Hepatocyte (in vitro differentiated cells): ENCODE results near the gene MYDGF. TPM values are rescaled to one million over a fixed set of nuclear protein-coding genes. Genes with fewer than 3 reads are reported as not detected.

Experiments
- DNase-seq: peaks from one replicate; pipeline ENCODE4 v3.0.0-alpha.2; 2016; ENCODE audit warnings: low spot score
- H2AFZ ChIP-seq: fragments of 200-600 bp; sonication (generic); 2 replicates; pipeline ENCODE4 v1.6.0; 2016; ENCODE audit warnings: antibody characterized with exemption, mild to moderate bottlenecking
- H3K27ac ChIP-seq: fragments of 200-600 bp; sonication (generic); 2 replicates; pipeline ENCODE4 v1.5.1; 2016; ENCODE audit warnings: mild to moderate bottlenecking
- H3K27me3 ChIP-seq: fragments of 200-600 bp; sonication (generic); 2 replicates; pipeline ENCODE4 v1.6.1; 2016
- H3K36me3 ChIP-seq: fragments of 200-600 bp; sonication (generic); replicated peaks from 2 replicates; pipeline ENCODE4 v1.5.1; 2016; ENCODE audit warnings: low read depth; ENCODE audit not compliant: insufficient read depth
- H3K4me1 ChIP-seq: fragments of 200-600 bp; sonication (generic); 2 replicates; pipeline ENCODE4 v1.5.1; 2016; ENCODE audit warnings: mild to moderate bottlenecking, moderate library complexity; ENCODE audit not compliant: insufficient read depth
- H3K4me2 ChIP-seq: fragments of 200-600 bp; sonication (generic); 2 replicates; pipeline ENCODE4 v1.6.0; 2016
- H3K4me3 ChIP-seq: fragments of 200-600 bp; sonication (generic); 2 replicates; pipeline ENCODE4 v1.5.1; 2016; ENCODE audit warnings: mild to moderate bottlenecking
- H3K79me2 ChIP-seq: fragments of 200-600 bp; sonication (generic); 2 replicates; pipeline ENCODE4 v1.6.0; 2017; ENCODE audit warnings: mild to moderate bottlenecking
- H3K9me2 ChIP-seq: fragments of 200-600 bp; sonication (generic); replicated peaks from 2 replicates; pipeline ENCODE4 v1.6.0; 2017; ENCODE audit warnings: mild to moderate bottlenecking; ENCODE audit not compliant: insufficient read depth
- H3K9me3 ChIP-seq: fragments of 200-600 bp; sonication (generic); 2 replicates; pipeline ENCODE4 v1.5.1; 2016; ENCODE audit warnings: low read depth, mild to moderate bottlenecking
- H4K20me1 ChIP-seq: fragments of 200-600 bp; sonication (generic); 2 replicates; pipeline ENCODE4 v1.6.0; 2016; ENCODE audit warnings: mild to moderate bottlenecking; ENCODE audit not compliant: insufficient read depth, poor library complexity, severe bottlenecking
- EZH2 ChIP-seq: fragments of 200-600 bp; sonication (generic); IDR thresholded peaks from 2 replicates; pipeline ENCODE4 v1.6.1; 2016; ENCODE audit warnings: antibody characterized with exemption, mild to moderate bottlenecking, borderline replicate concordance
- EZH2phosphoT487 ChIP-seq: fragments of 200-600 bp; sonication (generic); IDR thresholded peaks from one replicate; pipeline ENCODE4 v1.6.1; 2018; ENCODE audit warnings: antibody characterized with exemption, mild to moderate bottlenecking, low read depth, moderate library complexity; ENCODE audit not compliant: unreplicated experiment, severe bottlenecking
- WGBS: methylation state at CpG from one replicate; pipeline ENCODE4 v1.1.6; 2016; ENCODE audit warnings: low lambda C conversion rate; ENCODE audit errors: missing lambda C conversion rate; 5-methylcytosine and 5-hydroxymethylcytosine counted together
- polyA plus RNA-seq: library from polyadenylated mRNA; unstranded; fragments of >200 nt; fragmentation: Nextera tagmentation; extraction: Ambion mirVana; gene quantifications from 2 replicates; pipeline ENCODE4 v1.2.1, GENCODE V29; 2016
- total RNA-seq: library from RNA; depleted of rRNA; stranded (reverse); fragments of >200 nt; gene quantifications from 2 replicates; pipeline ENCODE4 v1.2.3, GENCODE V29; 2014
- TF ChIP-seq, protein P1 (sequence below): fragments of 200-600 bp; sonication (generic); IDR thresholded peaks from 2 replicates; pipeline ENCODE4 v1.5.1; 2016; ENCODE audit warnings: antibody characterized with exemption, mild to moderate bottlenecking; ENCODE audit not compliant: poor library complexity

The MYDGF gene
- total and polyA plus RNA-seq, 2 experiments from 2014 or later: 158 to 405 TPM

DNA sequence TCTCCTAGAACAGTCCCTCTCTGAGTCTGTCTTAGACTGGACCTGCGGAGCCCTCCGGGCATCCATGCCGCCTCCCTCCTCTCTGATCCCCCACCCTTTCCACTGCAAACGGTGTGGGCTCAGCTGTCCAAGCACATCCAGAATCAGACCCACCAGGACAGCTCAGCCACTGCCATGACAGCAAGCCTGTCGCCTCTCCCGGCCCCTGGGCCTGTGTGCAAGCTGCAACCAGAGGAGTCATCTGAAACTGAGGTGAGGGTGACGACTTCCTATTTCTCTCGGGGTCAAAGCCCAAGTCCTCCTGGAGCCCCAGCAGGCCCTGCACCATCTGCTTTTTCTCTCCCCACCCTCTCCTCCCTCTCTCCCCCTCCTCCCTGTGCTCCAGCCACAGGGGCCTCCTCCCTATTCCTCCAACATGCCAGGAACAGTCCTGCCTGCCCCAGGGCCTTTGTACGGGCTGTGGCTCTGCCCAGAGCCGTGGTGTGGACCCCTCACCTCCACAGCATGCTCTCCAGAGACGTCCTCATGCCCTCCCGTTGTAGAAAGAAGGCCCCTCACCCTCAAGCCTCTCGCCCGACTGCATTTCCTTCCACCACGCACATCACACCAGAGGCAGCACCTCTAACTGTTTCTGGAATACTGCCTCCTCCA lies 23.5 kb upstream of the MYDGF start:
- H3K9me2 ChIP-seq: no peaks in the 10 kb centered on the region
- H3K4me2 ChIP-seq: no peak overlapping the region
- no peak overlapping the region for H3K27ac ChIP-seq
- H3K4me1 ChIP-seq: no peaks in the 10 kb centered on the region
- H4K20me1 ChIP-seq: no peaks in the 10 kb centered on the region
- TF ChIP-seq EZH2phosphoT487 (no peak), EZH2 (no peak)
- TF ChIP-seq, protein P1, sequence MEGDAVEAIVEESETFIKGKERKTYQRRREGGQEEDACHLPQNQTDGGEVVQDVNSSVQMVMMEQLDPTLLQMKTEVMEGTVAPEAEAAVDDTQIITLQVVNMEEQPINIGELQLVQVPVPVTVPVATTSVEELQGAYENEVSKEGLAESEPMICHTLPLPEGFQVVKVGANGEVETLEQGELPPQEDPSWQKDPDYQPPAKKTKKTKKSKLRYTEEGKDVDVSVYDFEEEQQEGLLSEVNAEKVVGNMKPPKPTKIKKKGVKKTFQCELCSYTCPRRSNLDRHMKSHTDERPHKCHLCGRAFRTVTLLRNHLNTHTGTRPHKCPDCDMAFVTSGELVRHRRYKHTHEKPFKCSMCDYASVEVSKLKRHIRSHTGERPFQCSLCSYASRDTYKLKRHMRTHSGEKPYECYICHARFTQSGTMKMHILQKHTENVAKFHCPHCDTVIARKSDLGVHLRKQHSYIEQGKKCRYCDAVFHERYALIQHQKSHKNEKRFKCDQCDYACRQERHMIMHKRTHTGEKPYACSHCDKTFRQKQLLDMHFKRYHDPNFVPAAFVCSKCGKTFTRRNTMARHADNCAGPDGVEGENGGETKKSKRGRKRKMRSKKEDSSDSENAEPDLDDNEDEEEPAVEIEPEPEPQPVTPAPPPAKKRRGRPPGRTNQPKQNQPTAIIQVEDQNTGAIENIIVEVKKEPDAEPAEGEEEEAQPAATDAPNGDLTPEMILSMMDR: no peak
- WGBS: 98% methylated on average over 15 of the region's 15 CpGs
- H3K27me3 ChIP-seq: no peaks in the 10 kb centered on the region
- H2AFZ ChIP-seq: no peak overlapping the region
- no peaks in the 10 kb centered on the region for H3K9me3 ChIP-seq
- no peaks in the 10 kb centered on the region for H3K79me2 ChIP-seq
- no peak for DNase-seq
- no peaks in the 10 kb centered on the region for H3K36me3 ChIP-seq
- H3K4me3 ChIP-seq: no peak overlapping the region

- Histone ChIP-seq H3K9me2 (no peaks in the 10 kb centered on the region), H3K27ac (no peak overlapping the region), H3K36me3 (no peaks in the 10 kb centered on the region), H2AFZ (no peak overlapping the region), H4K20me1 (no peaks in the 10 kb centered on the region), H3K4me3 (no peak overlapping the region), H3K9me3 (no peaks in the 10 kb centered on the region), H3K27me3 (no peaks in the 10 kb centered on the region), H3K4me1 (no peaks in the 10 kb centered on the region), H3K4me2 (no peak overlapping the region), H3K79me2 (no peaks in the 10 kb centered on the region)
- 96% methylated on average over 7 of the region's 7 CpGs for WGBS
- TF ChIP-seq EZH2 (no peak), EZH2phosphoT487 (no peak)
- TF ChIP-seq, protein P1: no peak
- no peak for DNase-seq
These were observed 22.9 kb upstream of the MYDGF start for GRCh38 chr19:4693078-4693350.

DNA sequence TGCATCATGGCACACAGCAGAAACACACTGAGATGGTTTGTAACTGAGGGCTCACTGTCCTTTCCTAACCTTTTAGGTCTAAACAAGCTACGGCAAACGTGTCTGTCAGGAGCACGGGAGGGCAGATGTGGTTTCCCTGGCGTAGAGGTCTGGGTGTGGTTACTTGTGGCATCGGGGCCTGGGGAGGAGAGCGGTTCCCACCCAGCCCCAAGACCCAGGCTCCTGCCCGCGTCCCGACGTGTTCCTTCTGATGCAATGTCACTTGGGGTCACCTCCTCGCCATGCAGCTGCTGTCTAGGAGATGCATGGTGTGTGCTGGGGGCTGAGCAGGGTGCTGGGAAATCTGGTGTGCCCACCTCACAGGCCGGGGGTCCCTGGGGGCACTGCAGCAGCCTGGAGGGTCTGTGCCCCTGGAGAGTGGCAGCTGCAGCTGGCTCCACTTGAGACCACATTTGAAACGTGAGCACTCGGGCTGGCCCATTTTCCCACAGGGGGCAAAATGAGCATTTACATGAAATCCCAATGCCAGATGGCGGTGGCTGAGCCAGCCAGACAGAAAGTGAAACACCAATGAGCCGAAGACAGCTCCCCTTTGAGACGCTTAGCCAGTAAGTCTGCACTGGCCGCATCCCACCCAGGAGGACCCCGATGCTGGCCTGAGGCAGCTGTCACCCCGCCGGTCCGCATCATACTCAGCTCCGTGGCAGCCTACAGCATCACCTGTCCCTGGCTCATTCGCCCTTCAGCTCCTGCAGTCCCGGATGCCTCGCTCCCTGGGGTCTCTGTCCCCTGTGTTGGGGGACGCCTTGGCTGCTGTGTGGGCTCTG lies 22.3 kb upstream of the MYDGF start:
- Histone ChIP-seq H3K36me3 (no peaks in the 10 kb centered on the region), H2AFZ (no peak overlapping the region), H4K20me1 (no peaks in the 10 kb centered on the region), H3K27ac (no peak overlapping the region), H3K4me3 (no peak overlapping the region), H3K9me2 (no peaks in the 10 kb centered on the region), H3K4me2 (no peak overlapping the region), H3K79me2 (no peaks in the 10 kb centered on the region), H3K9me3 (no peaks in the 10 kb centered on the region), H3K4me1 (no peaks in the 10 kb centered on the region), H3K27me3 (no peaks in the 10 kb centered on the region)
- no peak for DNase-seq
- TF ChIP-seq, protein P1: no peak
- TF ChIP-seq EZH2phosphoT487 (no peak), EZH2 (no peak)
- WGBS: 94% methylated on average over 27 of the region's 27 CpGs
